ENCODE data around the gene MICU2. TPM values are rescaled to one million over a fixed set of nuclear protein-coding genes. Genes with fewer than 3 reads are reported as not detected.

MICU2 gene
- total and polyA plus RNA-seq, 8 donors: 20.9 to 110 (median 45.5) TPM

DNA sequence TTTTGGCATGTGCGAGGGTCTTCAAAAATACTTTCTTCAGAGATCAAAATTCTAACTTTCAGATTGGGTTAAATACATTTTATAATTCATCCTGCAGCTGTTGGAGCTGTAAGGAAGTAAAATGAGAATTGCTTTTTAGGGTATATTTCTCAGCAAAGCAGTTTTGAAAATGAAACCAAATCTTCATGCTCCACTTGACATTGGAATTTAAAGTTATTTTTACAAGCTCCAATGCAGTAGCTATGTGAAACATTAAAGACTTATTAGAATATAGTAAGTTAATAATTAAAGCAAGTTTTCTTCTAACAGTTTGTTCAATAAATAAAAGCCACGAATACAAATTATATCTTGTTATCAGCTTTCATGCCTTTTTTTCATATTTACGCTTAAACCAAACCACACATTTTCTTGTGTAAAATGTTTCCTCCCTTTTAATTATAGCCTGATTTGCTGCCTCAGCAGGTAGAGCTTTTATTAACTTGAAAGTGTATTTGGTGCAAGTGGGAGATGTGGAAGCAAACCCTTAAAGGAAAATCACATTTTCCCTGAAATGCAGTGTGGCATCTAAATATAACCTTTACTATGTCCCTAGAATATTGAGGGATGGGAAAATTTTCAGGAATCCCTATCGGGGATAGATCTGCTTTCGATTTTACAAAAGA lies 12.4 kb upstream of the MICU2 start:
- TF ChIP-seq, protein P1, sequence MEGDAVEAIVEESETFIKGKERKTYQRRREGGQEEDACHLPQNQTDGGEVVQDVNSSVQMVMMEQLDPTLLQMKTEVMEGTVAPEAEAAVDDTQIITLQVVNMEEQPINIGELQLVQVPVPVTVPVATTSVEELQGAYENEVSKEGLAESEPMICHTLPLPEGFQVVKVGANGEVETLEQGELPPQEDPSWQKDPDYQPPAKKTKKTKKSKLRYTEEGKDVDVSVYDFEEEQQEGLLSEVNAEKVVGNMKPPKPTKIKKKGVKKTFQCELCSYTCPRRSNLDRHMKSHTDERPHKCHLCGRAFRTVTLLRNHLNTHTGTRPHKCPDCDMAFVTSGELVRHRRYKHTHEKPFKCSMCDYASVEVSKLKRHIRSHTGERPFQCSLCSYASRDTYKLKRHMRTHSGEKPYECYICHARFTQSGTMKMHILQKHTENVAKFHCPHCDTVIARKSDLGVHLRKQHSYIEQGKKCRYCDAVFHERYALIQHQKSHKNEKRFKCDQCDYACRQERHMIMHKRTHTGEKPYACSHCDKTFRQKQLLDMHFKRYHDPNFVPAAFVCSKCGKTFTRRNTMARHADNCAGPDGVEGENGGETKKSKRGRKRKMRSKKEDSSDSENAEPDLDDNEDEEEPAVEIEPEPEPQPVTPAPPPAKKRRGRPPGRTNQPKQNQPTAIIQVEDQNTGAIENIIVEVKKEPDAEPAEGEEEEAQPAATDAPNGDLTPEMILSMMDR (IDR thresholded peaks at IDR 0.05): no peak
- TF ChIP-seq POLR2AphosphoS5 (IDR thresholded peaks at IDR 0.05): no peak
- TF ChIP-seq POLR2A (IDR thresholded peaks at IDR 0.05): no peak
- no peak for TF ChIP-seq EP300 (IDR thresholded peaks at IDR 0.05)
- intact Hi-C loops (cut with DNase I; ENCODE audit: low total_unique reads): no loop called here
- WGBS, 5 donors: 35 to 66% (median 57%) methylated on average over 5 of the region's 5 CpGs
- H3K36me3 ChIP-seq: no peaks in the 10 kb centered on the region
- H3K4me3 ChIP-seq: no peak overlapping the region
- no peak for DNase-seq
- no peak overlapping the region for H3K27ac ChIP-seq
- no peaks in the 10 kb centered on the region for H3K9me3 ChIP-seq
- H3K4me1 ChIP-seq: no peaks in the 10 kb centered on the region
- H3K27me3 ChIP-seq: peaks cover 0 to 7% (median 0%) of the 10 kb centered on the region in 3 donors

DNA sequence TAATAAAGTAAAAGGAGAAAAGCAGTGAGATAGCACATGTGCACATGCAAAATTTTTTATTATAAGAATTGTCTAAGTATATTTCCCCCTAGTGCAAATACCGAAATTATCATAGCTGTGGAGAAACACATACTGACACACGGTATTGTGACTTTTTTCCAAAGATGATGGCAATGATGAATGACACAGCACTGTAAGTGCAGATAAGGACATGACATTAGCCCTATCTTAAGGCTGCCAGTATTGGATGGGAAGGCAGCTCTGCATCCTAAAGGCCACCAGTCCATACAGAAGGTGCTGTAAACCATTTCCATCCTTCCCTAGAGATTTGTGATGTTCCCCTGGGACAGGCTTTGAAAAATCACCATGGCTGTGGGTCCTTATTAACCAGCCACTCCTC lies 11.5 kb upstream of the MICU2 start:
- no peaks in the 10 kb centered on the region for H3K4me1 ChIP-seq
- H3K9me3 ChIP-seq: no peaks in the 10 kb centered on the region
- H3K27me3 ChIP-seq: peaks cover 0 to 15% (median 0%) of the 10 kb centered on the region in 3 donors
- intact Hi-C loops (cut with DNase I; ENCODE audit: low total_unique reads): no loop called here
- 60 to 83% (median 74%) methylated on average over 2 of the region's 2 CpGs for WGBS, 5 donors
- H3K4me3 ChIP-seq: no peak overlapping the region
- no peak for DNase-seq
- TF ChIP-seq EP300 (IDR thresholded peaks at IDR 0.05) (no peak), POLR2A (IDR thresholded peaks at IDR 0.05) (no peak), POLR2AphosphoS5 (IDR thresholded peaks at IDR 0.05) (no peak)
- TF ChIP-seq, protein P1 (IDR thresholded peaks at IDR 0.05): no peak
- no peak overlapping the region for H3K27ac ChIP-seq
- no peaks in the 10 kb centered on the region for H3K36me3 ChIP-seq

DNA sequence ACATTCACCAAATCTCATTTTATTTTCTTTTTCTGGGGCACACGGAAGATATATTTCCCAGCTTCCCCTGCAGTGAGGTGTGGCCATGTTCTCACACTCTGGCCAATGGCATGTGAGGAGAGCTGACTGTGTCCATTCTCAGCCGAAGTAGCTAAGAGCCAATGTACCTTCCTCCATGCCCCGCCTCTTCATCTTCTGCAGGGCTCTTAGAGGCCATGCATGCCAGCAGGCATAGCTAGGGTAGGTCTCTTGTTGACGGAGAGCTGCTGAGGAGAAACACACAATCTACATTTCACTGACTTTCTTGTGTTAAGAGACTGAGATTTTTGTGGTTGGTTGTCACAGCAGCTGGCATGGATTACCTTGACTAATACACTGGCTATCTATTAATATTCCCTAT lies 9.8 kb upstream of the MICU2 start:
- no peak for DNase-seq
- H3K27me3 ChIP-seq: peaks cover 0 to 20% (median 0%) of the 10 kb centered on the region in 3 donors
- WGBS, 5 donors: 67 to 92% (median 87%) methylated on average over 4 of the region's 4 CpGs

DNA sequence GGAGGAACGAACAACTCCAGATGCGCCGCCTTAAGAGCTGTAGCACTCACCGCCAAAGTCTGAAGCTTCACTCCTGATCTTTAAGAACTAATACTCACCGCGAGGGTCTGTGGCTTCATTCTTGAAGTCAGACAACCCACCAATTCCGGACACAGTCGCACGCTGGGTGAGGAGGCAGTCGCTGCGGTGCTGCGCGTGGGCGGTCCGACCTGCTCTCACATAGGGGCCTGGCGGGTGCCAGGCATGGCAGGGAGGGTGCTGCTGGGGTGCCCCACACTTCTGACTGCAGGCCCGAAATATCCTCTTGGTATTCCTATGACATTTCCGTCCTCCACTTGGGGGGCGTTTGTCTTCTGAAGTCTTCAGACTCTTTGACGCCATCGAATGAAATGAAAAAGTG lies 7.4 kb upstream of the MICU2 start:
- Histone ChIP-seq H3K9me3 (no peaks in the 10 kb centered on the region), H3K36me3 (no peaks in the 10 kb centered on the region), H3K4me1 (no peaks in the 10 kb centered on the region), H3K27me3 (peaks cover 0 to 36% (median 0%) of the 10 kb centered on the region in 3 donors), H3K27ac (no peak overlapping the region), H3K4me3 (no peak overlapping the region)
- no peak for DNase-seq
- TF ChIP-seq, protein P1 (IDR thresholded peaks at IDR 0.05): no peak
- TF ChIP-seq POLR2A (IDR thresholded peaks at IDR 0.05) (no peak), EP300 (IDR thresholded peaks at IDR 0.05) (no peak), POLR2AphosphoS5 (IDR thresholded peaks at IDR 0.05) (no peak)
- intact Hi-C loops (cut with DNase I; ENCODE audit: low total_unique reads): no loop called here
- 93 to 97% (median 94%) methylated on average over 18 to 21 of the region's 21 CpGs for WGBS, 5 donors

More for the DNA sequence above, 9.8 kb upstream of the MICU2 start:
- H3K4me1 ChIP-seq: no peaks in the 10 kb centered on the region
- no peak overlapping the region for H3K27ac ChIP-seq
- H3K36me3 ChIP-seq: no peaks in the 10 kb centered on the region
- TF ChIP-seq EP300 (IDR thresholded peaks at IDR 0.05): no peak
- TF ChIP-seq POLR2AphosphoS5 (IDR thresholded peaks at IDR 0.05): no peak
- TF ChIP-seq, protein P1 (IDR thresholded peaks at IDR 0.05): no peak
- no peak for TF ChIP-seq POLR2A (IDR thresholded peaks at IDR 0.05)
- no peaks in the 10 kb centered on the region for H3K9me3 ChIP-seq
- intact Hi-C loops (cut with DNase I; ENCODE audit: low total_unique reads): no loop called here
- H3K4me3 ChIP-seq: no peak overlapping the region
